H1 (cell line): Measurements from ENCODE around the gene FBN3. TPM values are rescaled to one million over a fixed set of nuclear protein-coding genes. Genes with fewer than 3 reads are reported as not detected.

ENCODE experiments used
- CTCF ChIA-PET: fragments of 300-600 bp; sonication (Branson Sonifier 250); formaldehyde crosslinking; loops from one replicate; lab custom pipeline; 2021; ENCODE audit not compliant: partially characterized antibody; lab: Charles Lee
- POLR2A ChIA-PET: fragments of 300-600 bp; sonication (Branson Sonifier 250); formaldehyde crosslinking; loops from one replicate; lab custom pipeline; 2021; ENCODE audit warnings: inconsistent platforms; ENCODE audit not compliant: partially characterized antibody; lab: Charles Lee
- DNase-seq, 2 experiments: peaks; one replicate each; pipeline versions ENCODE4 v3.0.0 to v3.0.0-alpha.2; 2010 to 2022; ENCODE audit warnings: low spot score in 2 of 2, low read depth in 1 of 2, mixed read lengths in 1 of 2
- FAIRE-seq: peaks from 2 replicates; lab custom pipeline; 2011; peaks lifted over from hg19 to GRCh38; lab: Jason Lieb, UNC
- H2AFZ ChIP-seq: 2 replicates; pipeline ENCODE4 v1.8.1; 2012; ENCODE audit warnings: low read length, inconsistent platforms
- H2AK5ac ChIP-seq: 2 replicates; pipeline ENCODE4 v1.6.1; 2013; ENCODE audit warnings: low read depth, low read length
- H2BK120ac ChIP-seq: replicated peaks from 2 replicates; pipeline ENCODE3; 2013; ENCODE audit warnings: low read depth, low read length, inconsistent platforms
- H2BK12ac ChIP-seq: 2 replicates; pipeline ENCODE4 v1.6.1; 2013; ENCODE audit warnings: low read depth, low read length
- H2BK15ac ChIP-seq: 2 replicates; pipeline ENCODE4 v1.6.1; 2013; ENCODE audit warnings: low read length
- H2BK20ac ChIP-seq: 2 replicates; pipeline ENCODE4 v1.6.1; 2013; ENCODE audit warnings: low read length
- H2BK5ac ChIP-seq: 2 replicates; pipeline ENCODE4 v1.6.1; 2013; ENCODE audit warnings: low read depth, low read length
- H3K14ac ChIP-seq: 2 replicates; pipeline ENCODE4 v1.6.1; 2013; ENCODE audit warnings: inconsistent platforms; ENCODE audit not compliant: insufficient read length
- H3K18ac ChIP-seq: 2 replicates; pipeline ENCODE4 v1.6.1; 2013; ENCODE audit warnings: low read length; ENCODE audit errors: extremely low read depth
- H3K23ac ChIP-seq: 2 replicates; pipeline ENCODE4 v1.6.1; 2013; ENCODE audit warnings: inconsistent platforms; ENCODE audit not compliant: insufficient read length
- H3K23me2 ChIP-seq: 2 replicates; pipeline ENCODE4 v1.6.1; 2013; ENCODE audit warnings: low read depth, low read length
- H3K27ac ChIP-seq: 2 replicates; pipeline ENCODE4 v1.6.1; 2011; ENCODE audit warnings: low read depth, low read length, inconsistent platforms
- H3K27me3 ChIP-seq, 4 experiments: replicated peaks in 1 of 4; 1 replicate in 1 of 4; 2 replicates in 3 of 4; pipeline versions ENCODE4 v1.6.1 to v1.8.1; 2011 to 2013; ENCODE audit warnings: low read length in 3 of 4, mild to moderate bottlenecking in 3 of 4, inconsistent platforms in 2 of 4, mixed read lengths in 2 of 4, moderate library complexity in 1 of 4; ENCODE audit not compliant: control insufficient read depth in 3 of 4, insufficient read depth in 3 of 4; ENCODE audit errors: extremely low read depth in 1 of 4
- H3K36me3 ChIP-seq, 4 experiments: 2 replicates each; pipeline versions ENCODE4 v1.6.1 to v1.8.1; 2011 to 2013; ENCODE audit warnings: mild to moderate bottlenecking in 4 of 4, low read length in 3 of 4, moderate library complexity in 2 of 4, control low read depth in 1 of 4, inconsistent platforms in 1 of 4; ENCODE audit not compliant: insufficient read depth in 4 of 4, control insufficient read depth in 2 of 4
- H3K4ac ChIP-seq: replicated peaks from 2 replicates; pipeline ENCODE3; 2013; ENCODE audit warnings: low read length, low read depth, mixed read lengths, inconsistent platforms; ENCODE audit not compliant: insufficient read length
- H3K4me1 ChIP-seq, 4 experiments: replicated peaks in 1 of 4; 1 replicate in 1 of 4; 2 replicates in 3 of 4; pipeline versions ENCODE4 v1.6.1 to v1.8.1; 2011 to 2013; ENCODE audit warnings: low read length in 3 of 4, inconsistent platforms in 2 of 4, mixed read lengths in 1 of 4; ENCODE audit not compliant: insufficient read depth in 4 of 4, control insufficient read depth in 3 of 4
- H3K4me2 ChIP-seq, 2 experiments: 2 replicates each; pipeline versions ENCODE4 v1.6.1 to v1.8.1; 2011 to 2013; ENCODE audit warnings: low read depth in 2 of 2, low read length in 2 of 2, control low read depth in 1 of 2, inconsistent platforms in 1 of 2, mild to moderate bottlenecking in 1 of 2; ENCODE audit not compliant: insufficient read depth in 1 of 2
- H3K4me3 ChIP-seq, 4 experiments: fragments of 200-600, 300-600 bp in 1 of 4; sonication (generic), shearing (Covaris generic), sonication (Bioruptor Twin) in 1 of 4; 2 replicates each; pipeline versions ENCODE4 v1.5.1 to v1.8.1; 2011 to 2016; ENCODE audit warnings: low read length in 4 of 4, low read depth in 3 of 4, control low read depth in 2 of 4, inconsistent platforms in 2 of 4, mild to moderate bottlenecking in 2 of 4, mixed read lengths in 1 of 4, moderate library complexity in 1 of 4; ENCODE audit not compliant: insufficient read depth in 2 of 4; ENCODE audit errors: extremely low read depth in 1 of 4
- H3K56ac ChIP-seq: replicated peaks from 2 replicates; pipeline ENCODE3; 2013; ENCODE audit warnings: low read depth, mild to moderate bottlenecking, mixed read lengths, low read length, inconsistent platforms; ENCODE audit not compliant: insufficient read length
- H3K79me1 ChIP-seq: 2 replicates; pipeline ENCODE4 v1.6.1; 2013; ENCODE audit warnings: low read depth, low read length, control low read depth
- H3K79me2 ChIP-seq, 2 experiments: 2 replicates each; pipeline versions ENCODE4 v1.6.1 to v1.8.1; 2012 to 2013; ENCODE audit warnings: low read length in 2 of 2, mild to moderate bottlenecking in 2 of 2, inconsistent platforms in 1 of 2; ENCODE audit not compliant: insufficient read depth in 2 of 2, control insufficient read depth in 1 of 2
- H3K9ac ChIP-seq, 4 experiments: replicated peaks in 1 of 4; 1 replicate in 1 of 4; 2 replicates in 3 of 4; pipeline versions ENCODE4 v1.6.1 to v1.8.1; 2011 to 2013; ENCODE audit warnings: low read depth in 3 of 4, low read length in 3 of 4, control low read depth in 2 of 4, mild to moderate bottlenecking in 2 of 4, moderate library complexity in 2 of 4, inconsistent platforms in 1 of 4; ENCODE audit errors: extremely low read depth in 1 of 4
- H3K9me3 ChIP-seq, 2 experiments: 2 replicates each; pipeline versions ENCODE4 v1.6.1 to v1.8.1; 2012 to 2013; ENCODE audit warnings: mild to moderate bottlenecking in 2 of 2, moderate library complexity in 2 of 2, control low read depth in 1 of 2, inconsistent platforms in 1 of 2, low read depth in 1 of 2, low read length in 1 of 2, mixed read lengths in 1 of 2; ENCODE audit not compliant: insufficient read depth in 2 of 2
- H4K20me1 ChIP-seq, 2 experiments: replicated peaks in 1 of 2; 2 replicates each; pipeline versions ENCODE3 to v1.8.1; 2011 to 2013; ENCODE audit warnings: inconsistent platforms in 2 of 2, low read length in 2 of 2, mild to moderate bottlenecking in 1 of 2; ENCODE audit not compliant: insufficient read depth in 2 of 2, control insufficient read depth in 1 of 2
- H4K5ac ChIP-seq: 2 replicates; pipeline ENCODE4 v1.6.1; 2013; ENCODE audit warnings: low read length, low read depth, mixed read lengths, inconsistent platforms; ENCODE audit not compliant: insufficient read length
- H4K8ac ChIP-seq: 2 replicates; pipeline ENCODE4 v1.8.0; 2013; ENCODE audit warnings: mild to moderate bottlenecking, moderate library complexity, low read length, inconsistent platforms; ENCODE audit not compliant: insufficient read depth; ENCODE audit errors: extremely low read depth
- H4K91ac ChIP-seq: replicated peaks from 2 replicates; pipeline ENCODE3; 2013; ENCODE audit warnings: low read length, mixed read lengths, inconsistent platforms; ENCODE audit not compliant: insufficient read length
- ATF3 ChIP-seq: IDR thresholded peaks from 2 replicates; pipeline ENCODE4 v1.6.1; 2011; ENCODE audit warnings: low read depth, mild to moderate bottlenecking, low read length; ENCODE audit not compliant: insufficient read depth
- BACH1 ChIP-seq: IDR thresholded peaks from 2 replicates; pipeline ENCODE4 v1.6.1; 2012; ENCODE audit warnings: low read length, improper control_type of control experiment
- CEBPB ChIP-seq: IDR thresholded peaks from 2 replicates; pipeline ENCODE4 v1.6.1; 2012; ENCODE audit warnings: low read depth, low read length
- CTCF ChIP-seq, 3 experiments: IDR thresholded peaks; 1 replicate in 2 of 3; 2 replicates in 1 of 3; pipeline versions ENCODE4 v1.5.1 to v1.6.1; 2011; ENCODE audit warnings: low read length in 3 of 3, mild to moderate bottlenecking in 3 of 3, inconsistent platforms in 2 of 3, low read depth in 1 of 3, moderate library complexity in 1 of 3; ENCODE audit not compliant: insufficient read depth in 1 of 3; ENCODE audit errors: control extremely low read depth in 1 of 3
- JUN ChIP-seq: IDR thresholded peaks from 2 replicates; pipeline ENCODE4 v1.6.1; 2011; ENCODE audit warnings: low read depth, mild to moderate bottlenecking, improper control_type of control experiment, low read length
- JUND ChIP-seq: IDR thresholded peaks from 2 replicates; pipeline ENCODE4 v1.6.1; 2011; ENCODE audit warnings: mild to moderate bottlenecking, improper control_type of control experiment, low read length
- NRF1 ChIP-seq: IDR thresholded peaks from 2 replicates; pipeline ENCODE4 v1.6.1; 2011; ENCODE audit warnings: mild to moderate bottlenecking, low read depth, low read length, improper control_type of control experiment
- RBBP5 ChIP-seq: IDR thresholded peaks from 2 replicates; pipeline ENCODE4 v1.7.1; 2012; ENCODE audit warnings: low read depth, mild to moderate bottlenecking, inconsistent platforms, low read length, moderate library complexity, borderline replicate concordance
- RFX5 ChIP-seq: IDR thresholded peaks from 2 replicates; pipeline ENCODE4 v1.6.1; 2011; ENCODE audit warnings: low read depth, low read length, improper control_type of control experiment, borderline replicate concordance
- SIX5 ChIP-seq: IDR thresholded peaks from 2 replicates; pipeline ENCODE4 v1.6.1; 2011; ENCODE audit warnings: mild to moderate bottlenecking, low read depth, low read length
- TEAD4 ChIP-seq: IDR thresholded peaks from 2 replicates; pipeline ENCODE4 v1.6.1; 2012; ENCODE audit warnings: low read depth, low read length, inconsistent platforms, mixed read lengths
- WGBS, 2 experiments: shearing (Covaris generic) in 1 of 2; methylation state at CpG; one replicate each; pipeline versions ENCODE4 v1.1.6 to v1.1.7; 2013 to 2015; ENCODE audit warnings: low lambda C conversion rate in 2 of 2, mixed read lengths in 2 of 2, inconsistent platforms in 1 of 2, low coverage in 1 of 2, missing lambda C conversion rate in 1 of 2; ENCODE audit not compliant: insufficient replicate concordance in 2 of 2, insufficient coverage in 1 of 2, insufficient read length in 1 of 2; ENCODE audit errors: extremely low coverage in 1 of 2, missing lambda C conversion rate in 1 of 2; 5-methylcytosine and 5-hydroxymethylcytosine counted together
- polyA plus RNA-seq, 7 experiments: library from polyadenylated mRNA; depleted of rRNA in 3 of 7; stranded (reverse) in 5 of 7; unstranded in 2 of 7; fragments of >200 nt in 5 of 7; fragments of 200-250 nt in 2 of 7; gene quantifications; 1 replicate in 5 of 7; 2 replicates in 1 of 7; 4 replicates in 1 of 7; pipeline versions ENCODE4 v1.2.1 to v1.2.3, GENCODE V29; 2011 to 2013; ENCODE audit warnings: missing spikeins in 2 of 7, mixed read lengths in 2 of 7
- total RNA-seq: library from RNA; stranded (reverse); fragmentation: NEBNext Ultra II Directional; extraction: Animal tissue kit (Norgen Biotek cat#: 25700); gene quantifications from 2 replicates; pipeline ENCODE4 v1.2.1, GENCODE V29; 2021

FBN3 gene
- total and polyA plus RNA-seq, 2 of the 8 experiments (the other 6 are each of a cell fraction or from before 2014, with no cell fraction given) = 37.1 to 38.7 TPM

- ChIA-PET CTCF (interaction anchor here (1.1 kb wide), 1 partner anchor 55 kb away, joined by 3 read pairs; no protein-coding TSS in a partner anchor), POLR2A (interaction anchor here (1.0 kb wide), 1 partner anchor 14 kb away, joined by 3 read pairs; no protein-coding TSS in a partner anchor)
- Histone ChIP-seq H3K4me3 (no peak overlapping the region), H3K23ac (no peak overlapping the region), H3K14ac (no peak overlapping the region), H3K36me3 (peaks cover 10 to 41% (median 26%) of the 10 kb centered on the region in 4 experiments; a peak in 7 of 8 replicates), H3K9me3 (no peaks in the 10 kb centered on the region), H2AK5ac (no peak overlapping the region), H3K23me2 (peaks cover 3% of the 10 kb centered on the region; the same call in 1 of the 2 replicates), H3K27me3 (no peaks in the 10 kb centered on the region), H3K79me1 (no peaks in the 10 kb centered on the region; the same call in 1 of the 2 replicates), H4K91ac (no peak overlapping the region), H2BK12ac (no peak overlapping the region), H3K4me2 (no peak overlapping the region), H4K20me1 (peaks cover 0 to 6% of the 10 kb centered on the region in 2 experiments), H2BK20ac (no peak overlapping the region), H2BK15ac (0 out of 2 replicates have a peak overlapping the region, but pooled peaks have one; percentile 61), H3K4ac (no peak overlapping the region), H4K8ac (no peak overlapping the region), H2BK120ac (no peak overlapping the region), H2AFZ (no peak overlapping the region), H3K18ac (no peak overlapping the region), H3K4me1 (peaks cover 0 to 7% (median 6%) of the 10 kb centered on the region in 4 experiments; a peak in 5 of 7 replicates), H4K5ac (no peak overlapping the region), H2BK5ac (0 out of 2 replicates have a peak overlapping the region, but pooled peaks have one; percentile 71), H3K27ac (no peak overlapping the region), H3K79me2 (no peaks in the 10 kb centered on the region), H3K9ac (no peak overlapping the region), H3K56ac (no peak overlapping the region)
- DNase-seq (no peak), FAIRE-seq (no peak)
- 95% methylated on average over 22 of the region's 22 CpGs; no CpG with 5 or more reads in 1 of the 2 experiments for WGBS, 2 experiments
- TF ChIP-seq TEAD4 (no peak), CEBPB (no peak), RBBP5 (no peak), ATF3 (no peak), CTCF (IDR thresholded peaks at IDR 0.05; ENCODE audit: control extremely low read depth in 1 of 3, insufficient read depth in 1 of 3, low read depth in 1 of 3, low read length in 3 of 3) (no peak), SIX5 (no peak), JUN (no peak), NRF1 (no peak), BACH1 (no peak), RFX5 (no peak), JUND (no peak)
These were observed 25.7 kb downstream of the FBN3 start for GRCh38 chr19:8123683-8124082.
